Measurements from ENCODE around the gene PNRC2. TPM values are rescaled to one million over a fixed set of nuclear protein-coding genes. Genes with fewer than 3 reads are reported as not detected.

Gene PNRC2, protein sequence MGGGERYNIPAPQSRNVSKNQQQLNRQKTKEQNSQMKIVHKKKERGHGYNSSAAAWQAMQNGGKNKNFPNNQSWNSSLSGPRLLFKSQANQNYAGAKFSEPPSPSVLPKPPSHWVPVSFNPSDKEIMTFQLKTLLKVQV
- total RNA-seq (100 to 1,000 TPM in 4 of 9 donors, 10 to 100 TPM in 5; 67.7 to 137 (median 80.5) TPM), polyA plus RNA-seq (10 to 100 TPM; 64.1 to 88.8 TPM)
- long read RNA-seq, donor 1, transcript PNRC2-201 (3 exons, 2,416 nt), result major isoform, 104 of 124 reads
- long read RNA-seq, donor 1, transcript PNRC2-202 (3 exons, 814 nt), result minor isoform, 5 of 124 reads
- long read RNA-seq, donor 1, partial matches to known transcripts, result 12 of 124 reads
- long read RNA-seq, donor 1, other reads (novel, unspliced or antisense), result 0 of 124 reads
- long read RNA-seq, donor 2, transcript PNRC2-201 (3 exons, 2,416 nt), result major isoform, 398 of 429 reads
- long read RNA-seq, donor 2, transcript PNRC2-202 (3 exons, 814 nt), result minor isoform, 18 of 429 reads
- long read RNA-seq, donor 2, partial matches to known transcripts, result 0 of 429 reads
- long read RNA-seq, donor 2, other reads (novel, unspliced or antisense), result 11 of 429 reads
- long read RNA-seq, donor 3, transcript PNRC2-201 (3 exons, 2,416 nt), result major isoform, 62 of 72 reads
- long read RNA-seq, donor 3, partial matches to known transcripts, result 0 of 72 reads
- long read RNA-seq, donor 3, other reads (novel, unspliced or antisense), result 6 of 72 reads

DNA sequence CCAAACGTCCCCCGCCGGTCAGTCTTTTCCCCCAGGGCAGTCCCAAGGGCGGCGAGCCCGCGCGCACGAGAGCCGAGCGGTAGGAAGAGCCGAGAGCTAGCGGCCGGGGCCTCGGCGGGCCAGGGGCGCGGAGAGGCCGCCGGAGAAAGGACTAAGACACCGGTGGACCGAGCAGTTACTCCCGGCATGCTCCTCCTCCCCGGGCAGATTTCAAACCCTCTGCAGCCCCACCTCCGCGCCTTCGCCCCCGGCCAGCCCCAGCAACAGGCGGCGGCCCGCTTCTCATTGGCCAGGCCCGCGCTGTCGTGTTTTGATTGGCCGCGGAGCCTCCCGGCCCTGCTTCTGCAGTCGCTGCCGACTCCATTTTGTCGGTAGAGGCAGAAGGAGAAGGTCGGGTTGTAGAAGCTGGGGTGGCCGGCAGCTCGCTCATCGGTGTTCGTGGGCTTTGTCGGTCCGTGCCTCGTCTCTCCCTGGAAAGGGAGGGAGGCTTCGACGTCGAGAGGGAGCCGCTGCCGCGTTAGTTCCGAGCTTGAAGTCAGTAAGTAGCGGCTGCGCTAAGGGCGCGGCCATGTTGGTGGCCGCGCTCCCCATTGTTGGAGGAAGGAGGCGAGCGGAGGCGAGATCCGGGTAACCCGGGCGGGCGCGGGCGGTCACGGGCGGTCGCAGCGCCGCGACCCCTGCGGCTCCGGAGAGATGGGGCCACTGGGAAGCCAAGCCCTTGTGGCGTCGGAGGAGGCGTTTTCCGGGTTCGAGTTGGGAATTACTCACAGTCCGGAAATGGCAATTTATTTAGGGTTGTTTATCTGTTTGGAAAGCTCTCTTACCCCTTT lies at the start of gene PNRC2:
TSS of gene PNRC2 (plus strand) at position 368 of the 830 bp plus-strand sequence. CDS start 1,630 bp downstream, outside the sequence.
- H3K9me3 ChIP-seq, result no peaks in the 10 kb centered on the region
- H3K4me1 ChIP-seq, result peaks cover 0 to 54% (median 28%) of the 10 kb centered on the region in 12 donors
- H3K36me3 ChIP-seq, result peaks cover 0 to 34% (median 30%) of the 10 kb centered on the region in 9 donors
- 0 to 1% (median 0%) methylated on average over 48 to 84 of the region's 84 CpGs for WGBS, 4 donors
- DNase-seq (peak; percentile 97 to 98 (median 98)), ATAC-seq (peak; percentile 96 to 98 (median 97))
- intact Hi-C loops (cut with DNase I), result loop anchor here in 8 of 10 donors (1.0 to 5.0 kb wide), 8 partner anchors 19 to 153 kb away; partner anchors contain the start of genes MYOM3 (in 2 of the 8) and SRSF10 (in 1 of the 8)
- H3K27me3 ChIP-seq, result no peaks in the 10 kb centered on the region
- peak; percentile 80 to 96 for TF ChIP-seq POLR2A (IDR thresholded peaks at IDR 0.05)
- TF ChIP-seq, protein P1, sequence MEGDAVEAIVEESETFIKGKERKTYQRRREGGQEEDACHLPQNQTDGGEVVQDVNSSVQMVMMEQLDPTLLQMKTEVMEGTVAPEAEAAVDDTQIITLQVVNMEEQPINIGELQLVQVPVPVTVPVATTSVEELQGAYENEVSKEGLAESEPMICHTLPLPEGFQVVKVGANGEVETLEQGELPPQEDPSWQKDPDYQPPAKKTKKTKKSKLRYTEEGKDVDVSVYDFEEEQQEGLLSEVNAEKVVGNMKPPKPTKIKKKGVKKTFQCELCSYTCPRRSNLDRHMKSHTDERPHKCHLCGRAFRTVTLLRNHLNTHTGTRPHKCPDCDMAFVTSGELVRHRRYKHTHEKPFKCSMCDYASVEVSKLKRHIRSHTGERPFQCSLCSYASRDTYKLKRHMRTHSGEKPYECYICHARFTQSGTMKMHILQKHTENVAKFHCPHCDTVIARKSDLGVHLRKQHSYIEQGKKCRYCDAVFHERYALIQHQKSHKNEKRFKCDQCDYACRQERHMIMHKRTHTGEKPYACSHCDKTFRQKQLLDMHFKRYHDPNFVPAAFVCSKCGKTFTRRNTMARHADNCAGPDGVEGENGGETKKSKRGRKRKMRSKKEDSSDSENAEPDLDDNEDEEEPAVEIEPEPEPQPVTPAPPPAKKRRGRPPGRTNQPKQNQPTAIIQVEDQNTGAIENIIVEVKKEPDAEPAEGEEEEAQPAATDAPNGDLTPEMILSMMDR (IDR thresholded peaks at IDR 0.05), result peak in 1 of 12 donors; percentile 5
- H3K4me3 ChIP-seq, result peak within 1 kb of the TSS; percentile 56 to 98 (median 84)
- H3K27ac ChIP-seq, result peak within 1 kb of the TSS; percentile 94 to 100 (median 99)

DNA sequence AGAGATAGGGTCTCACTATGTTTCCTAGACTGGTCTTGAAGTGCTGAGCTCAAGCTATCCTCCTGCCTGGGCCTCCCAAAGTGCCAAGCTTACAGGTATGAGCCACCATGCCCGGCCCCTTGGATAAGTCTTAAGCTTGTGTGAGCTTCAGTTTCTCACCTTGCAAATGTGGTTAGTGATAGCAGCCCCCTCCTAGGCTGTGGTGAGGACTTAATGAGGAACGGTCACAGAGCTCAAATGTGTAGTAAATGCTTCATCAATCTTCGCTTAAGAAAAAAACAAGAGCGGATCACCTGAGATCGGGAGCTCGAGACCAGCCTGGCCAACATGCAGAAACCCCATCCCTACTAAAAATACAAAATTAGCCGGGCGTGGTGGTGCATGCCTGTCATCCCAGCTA lies 49.5 kb upstream of the PNRC2 start:
- Histone ChIP-seq H3K27ac (no peak overlapping the region), H3K9me3 (no peaks in the 10 kb centered on the region), H3K27me3 (peaks cover 0 to 44% (median 2%) of the 10 kb centered on the region in 9 donors), H3K4me1 (peaks cover 0 to 58% (median 0%) of the 10 kb centered on the region in 12 donors), H3K36me3 (no peaks in the 10 kb centered on the region), H3K4me3 (no peak overlapping the region)
- WGBS, 4 donors, result 90 to 98% (median 93%) methylated on average over 8 of the region's 8 CpGs
- intact Hi-C loops (cut with DNase I), result loop anchor here in 2 of 10 donors (10.0 kb wide), 2 partner anchors 95 to 135 kb away; partner anchors contain the start of gene PITHD1 (in 1 of the 2)
- DNase-seq (no peak), ATAC-seq (no peak)
- TF ChIP-seq, protein P1 (IDR thresholded peaks at IDR 0.05), result no peak
- no peak for TF ChIP-seq POLR2A (IDR thresholded peaks at IDR 0.05)

DNA sequence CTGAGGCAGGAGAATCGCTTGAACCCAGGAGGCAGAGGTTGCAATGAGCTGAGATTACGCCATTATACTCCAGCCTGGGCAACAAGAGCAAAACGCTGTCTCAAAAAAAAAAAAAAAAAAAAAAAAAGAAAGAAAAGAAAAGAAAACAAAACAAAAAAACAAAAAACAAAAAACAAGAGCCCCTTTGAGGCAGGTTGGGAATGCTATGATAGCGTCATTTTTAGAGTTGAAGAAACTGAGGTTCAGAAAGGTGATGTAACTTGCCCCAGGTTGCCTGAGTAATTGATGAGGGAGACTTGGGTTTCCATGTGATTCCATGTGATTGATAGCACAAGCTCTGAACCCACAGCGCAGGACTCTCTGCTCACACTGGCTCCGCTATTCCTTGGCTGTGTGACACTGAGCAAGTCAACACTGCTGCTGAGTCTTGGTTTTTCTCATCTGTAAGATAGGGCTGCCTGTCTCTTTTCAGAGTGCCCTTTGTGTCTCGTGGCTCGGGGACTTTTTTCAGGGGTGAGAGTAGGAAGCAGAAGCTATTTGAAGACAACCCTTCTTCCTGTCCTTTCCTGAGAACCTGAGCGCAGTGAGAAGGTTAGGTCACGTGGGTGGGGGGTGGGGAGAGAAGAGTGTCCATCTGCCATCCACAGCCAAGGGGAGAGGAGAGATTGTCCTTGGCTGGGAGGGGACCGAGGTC lies 48.9 kb upstream of the PNRC2 start:
- TF ChIP-seq POLR2A (IDR thresholded peaks at IDR 0.05), result no peak
- TF ChIP-seq, protein P1 (IDR thresholded peaks at IDR 0.05), result no peak
- ATAC-seq, result no peak
- Histone ChIP-seq H3K36me3 (no peaks in the 10 kb centered on the region), H3K4me1 (peaks cover 0 to 61% (median 0%) of the 10 kb centered on the region in 12 donors), H3K27ac (no peak overlapping the region), H3K9me3 (no peaks in the 10 kb centered on the region), H3K4me3 (no peak overlapping the region), H3K27me3 (peaks cover 0 to 38% (median 0%) of the 10 kb centered on the region in 9 donors)
- no peak for DNase-seq
- intact Hi-C loops (cut with DNase I), result loop anchor here in 2 of 10 donors (10.0 kb wide), 2 partner anchors 96 to 136 kb away; partner anchors contain the start of gene PITHD1 (in 1 of the 2)
- WGBS, 4 donors, result 71 to 75% (median 73%) methylated on average over 11 of the region's 11 CpGs
